A673 (cell line): ENCODE measurements around the gene CCDC69.

Experiments used
- EZH2 ChIP-seq: fragments of 200-600 bp; sonication (generic); IDR thresholded peaks from 2 replicates; pipeline ENCODE4 v1.6.1; 2017; ENCODE audit warnings: borderline replicate concordance, low read depth, mild to moderate bottlenecking, mixed read lengths, antibody characterized with exemption, low read length; ENCODE audit not compliant: poor library complexity, severe bottlenecking
- TF ChIP-seq, protein P1 (sequence below): fragments of 300-800, 200-600 bp; sonication (generic); conservative IDR thresholded peaks from 2 replicates; pipeline ENCODE4 v1.5.1; 2017; ENCODE audit warnings: low read depth, mild to moderate bottlenecking, antibody characterized with exemption, low read length, moderate library complexity, mixed read lengths

DNA sequence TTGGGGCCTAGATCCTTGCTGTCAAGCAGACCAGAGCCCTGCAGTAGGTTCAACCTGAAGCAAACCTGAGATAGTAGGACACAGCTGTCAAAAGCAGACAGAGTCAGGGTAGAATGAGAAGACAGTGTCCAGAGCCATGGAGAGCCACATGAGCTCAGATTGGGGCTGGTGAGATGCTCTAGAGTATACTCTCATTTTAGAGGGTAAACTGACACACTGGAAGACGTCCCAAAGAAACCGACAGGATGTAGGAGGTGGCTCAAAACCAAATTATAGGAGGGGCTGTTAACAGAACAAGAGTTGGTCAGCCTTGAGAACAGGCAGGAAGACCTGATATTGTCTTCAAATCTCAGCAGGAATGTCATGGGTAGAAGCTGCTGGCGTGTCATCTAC lies 11.5 kb downstream of the CCDC69 start:
- TF ChIP-seq, protein P1, sequence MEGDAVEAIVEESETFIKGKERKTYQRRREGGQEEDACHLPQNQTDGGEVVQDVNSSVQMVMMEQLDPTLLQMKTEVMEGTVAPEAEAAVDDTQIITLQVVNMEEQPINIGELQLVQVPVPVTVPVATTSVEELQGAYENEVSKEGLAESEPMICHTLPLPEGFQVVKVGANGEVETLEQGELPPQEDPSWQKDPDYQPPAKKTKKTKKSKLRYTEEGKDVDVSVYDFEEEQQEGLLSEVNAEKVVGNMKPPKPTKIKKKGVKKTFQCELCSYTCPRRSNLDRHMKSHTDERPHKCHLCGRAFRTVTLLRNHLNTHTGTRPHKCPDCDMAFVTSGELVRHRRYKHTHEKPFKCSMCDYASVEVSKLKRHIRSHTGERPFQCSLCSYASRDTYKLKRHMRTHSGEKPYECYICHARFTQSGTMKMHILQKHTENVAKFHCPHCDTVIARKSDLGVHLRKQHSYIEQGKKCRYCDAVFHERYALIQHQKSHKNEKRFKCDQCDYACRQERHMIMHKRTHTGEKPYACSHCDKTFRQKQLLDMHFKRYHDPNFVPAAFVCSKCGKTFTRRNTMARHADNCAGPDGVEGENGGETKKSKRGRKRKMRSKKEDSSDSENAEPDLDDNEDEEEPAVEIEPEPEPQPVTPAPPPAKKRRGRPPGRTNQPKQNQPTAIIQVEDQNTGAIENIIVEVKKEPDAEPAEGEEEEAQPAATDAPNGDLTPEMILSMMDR, result no peak
- no peak for TF ChIP-seq EZH2
